ACC112 (cell line): ENCODE data around the gene AGMO.

Source experiments
- H2AFZ ChIP-seq: fragments of 200-600 bp; sonication (generic); one replicate; pipeline ENCODE4 v1.6.0; 2017; ENCODE audit warnings: antibody characterized with exemption, low read length; ENCODE audit not compliant: unreplicated experiment
- H3K27ac ChIP-seq: fragments of 200-600 bp; sonication (generic); 2 replicates; pipeline ENCODE4 v1.5.1; 2014; ENCODE audit warnings: low read depth, mild to moderate bottlenecking, antibody characterized with exemption, low read length, moderate library complexity
- H3K27me3 ChIP-seq: fragments of 200-600 bp; sonication (generic); 2 replicates; pipeline ENCODE4 v1.6.1; 2014; ENCODE audit warnings: mild to moderate bottlenecking, antibody characterized with exemption, low read length, moderate library complexity, mixed read lengths; ENCODE audit not compliant: insufficient read depth
- H3K36me3 ChIP-seq: fragments of 200-600 bp; sonication (generic); 2 replicates; pipeline ENCODE4 v1.6.1; 2016; ENCODE audit warnings: mild to moderate bottlenecking, antibody characterized with exemption, low read length, moderate library complexity, mixed read lengths; ENCODE audit not compliant: insufficient read depth
- H3K4me1 ChIP-seq: fragments of 200-600 bp; sonication (generic); one replicate; pipeline ENCODE4 v1.6.1; 2016; ENCODE audit warnings: low read length, mixed read lengths; ENCODE audit not compliant: insufficient read depth, unreplicated experiment, control insufficient read depth
- H3K4me3 ChIP-seq: fragments of 200-600 bp; sonication (generic); 2 replicates; pipeline ENCODE4 v1.5.1; 2014; ENCODE audit warnings: mild to moderate bottlenecking, low read depth, low read length
- H3K79me2 ChIP-seq: fragments of 200-600 bp; sonication (generic); one replicate; pipeline ENCODE4 v1.6.0; 2016; ENCODE audit warnings: low read length; ENCODE audit not compliant: control insufficient read depth, unreplicated experiment, insufficient read depth

Gene AGMO

GRCh38 chr7:15368653-15369052 lies 193.2 kb downstream of the AGMO start:
- no peaks in the 10 kb centered on the region for H3K36me3 ChIP-seq
- H2AFZ ChIP-seq: no peak overlapping the region
- no peak overlapping the region for H3K4me3 ChIP-seq
- no peaks in the 10 kb centered on the region for H3K79me2 ChIP-seq
- H3K4me1 ChIP-seq: no peaks in the 10 kb centered on the region
- no peaks in the 10 kb centered on the region for H3K27me3 ChIP-seq
- no peak overlapping the region for H3K27ac ChIP-seq

DNA sequence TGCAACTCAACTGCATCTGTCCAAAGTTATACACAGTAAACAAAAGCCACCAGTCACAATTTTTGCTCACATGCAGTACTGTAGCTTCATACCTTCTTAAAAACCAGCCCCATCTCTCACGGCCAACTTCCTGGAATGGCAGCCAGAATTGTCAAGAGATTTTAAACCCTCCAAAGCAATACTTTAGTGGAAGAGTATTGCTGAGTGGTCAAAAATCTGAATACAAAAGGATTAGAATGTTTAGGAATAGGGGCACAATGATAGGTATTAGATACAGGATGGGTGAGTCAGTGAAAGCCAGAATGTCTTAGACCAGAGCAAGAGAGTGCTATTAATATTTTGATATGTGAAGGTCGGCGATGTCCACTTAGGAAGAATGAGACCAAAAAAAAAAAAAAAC lies 193.9 kb downstream of the AGMO start:
- H3K36me3 ChIP-seq: no peaks in the 10 kb centered on the region
- no peaks in the 10 kb centered on the region for H3K79me2 ChIP-seq
- H3K4me3 ChIP-seq: no peak overlapping the region
- no peak overlapping the region for H3K27ac ChIP-seq
- no peaks in the 10 kb centered on the region for H3K4me1 ChIP-seq
- H3K27me3 ChIP-seq: no peaks in the 10 kb centered on the region
- H2AFZ ChIP-seq: no peak overlapping the region

GRCh38 chr7:15358112-15358511 lies 203.7 kb downstream of the AGMO start:
- H3K4me1 ChIP-seq: peaks cover 6% of the 10 kb centered on the region
- H3K27ac ChIP-seq: no peak overlapping the region
- H3K79me2 ChIP-seq: no peaks in the 10 kb centered on the region
- H3K36me3 ChIP-seq: no peaks in the 10 kb centered on the region
- no peaks in the 10 kb centered on the region for H3K27me3 ChIP-seq
- H2AFZ ChIP-seq: no peak overlapping the region
- no peak overlapping the region for H3K4me3 ChIP-seq

DNA sequence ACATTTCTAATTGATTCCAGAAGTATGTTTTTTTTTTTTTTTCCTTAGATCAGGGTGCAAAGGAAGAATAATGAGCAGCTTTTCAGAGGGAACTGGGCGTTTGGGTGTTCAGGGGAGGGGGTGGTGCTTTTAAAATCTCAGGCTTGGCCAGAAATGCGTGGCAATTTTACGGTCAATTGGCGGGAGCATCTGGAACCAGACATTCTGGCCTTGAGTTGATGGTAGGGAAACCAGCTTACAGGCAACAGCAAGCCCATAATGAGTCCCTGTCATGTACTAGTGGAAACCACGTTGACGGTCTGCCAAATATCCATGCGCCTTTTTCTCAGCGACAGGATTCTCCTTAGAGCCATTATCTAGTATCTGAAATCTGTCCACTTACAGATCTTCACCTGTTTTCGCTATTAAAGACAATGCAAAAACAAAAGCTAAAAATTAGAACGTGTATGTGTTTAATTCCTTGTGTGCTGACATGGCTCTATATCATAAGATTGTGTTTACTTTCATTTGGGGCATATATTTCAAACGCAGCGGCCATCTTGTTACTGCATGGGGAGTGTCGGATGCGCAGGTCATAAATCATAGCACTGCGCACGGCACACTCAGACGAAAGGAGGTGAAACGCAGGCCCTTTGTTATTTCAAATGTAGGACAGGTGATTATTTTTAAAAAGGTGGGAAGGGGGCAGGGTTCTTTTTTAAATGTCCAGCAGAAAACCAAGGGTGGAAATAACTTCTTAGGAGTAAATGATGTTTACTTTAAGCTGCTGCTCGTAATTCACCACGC lies 209.2 kb downstream of the AGMO start:
- H3K36me3 ChIP-seq: no peaks in the 10 kb centered on the region
- H3K27ac ChIP-seq: no peak overlapping the region
- H3K27me3 ChIP-seq: no peaks in the 10 kb centered on the region
- H3K4me3 ChIP-seq: no peak overlapping the region
- H3K4me1 ChIP-seq: peaks cover 6% of the 10 kb centered on the region
- no peak overlapping the region for H2AFZ ChIP-seq
- no peaks in the 10 kb centered on the region for H3K79me2 ChIP-seq

GRCh38 chr7:15345216-15345615 lies 216.6 kb downstream of the AGMO start:
- H3K36me3 ChIP-seq: no peaks in the 10 kb centered on the region
- H2AFZ ChIP-seq: no peak overlapping the region
- H3K27me3 ChIP-seq: no peaks in the 10 kb centered on the region
- H3K4me1 ChIP-seq: no peaks in the 10 kb centered on the region
- H3K4me3 ChIP-seq: no peak overlapping the region
- no peaks in the 10 kb centered on the region for H3K79me2 ChIP-seq
- H3K27ac ChIP-seq: no peak overlapping the region

GRCh38 chr7:15341817-15342216 lies 220.0 kb downstream of the AGMO start:
- no peaks in the 10 kb centered on the region for H3K36me3 ChIP-seq
- no peaks in the 10 kb centered on the region for H3K27me3 ChIP-seq
- H3K27ac ChIP-seq: no peak overlapping the region
- H3K79me2 ChIP-seq: no peaks in the 10 kb centered on the region
- H3K4me3 ChIP-seq: no peak overlapping the region
- no peaks in the 10 kb centered on the region for H3K4me1 ChIP-seq
- H2AFZ ChIP-seq: no peak overlapping the region

DNA sequence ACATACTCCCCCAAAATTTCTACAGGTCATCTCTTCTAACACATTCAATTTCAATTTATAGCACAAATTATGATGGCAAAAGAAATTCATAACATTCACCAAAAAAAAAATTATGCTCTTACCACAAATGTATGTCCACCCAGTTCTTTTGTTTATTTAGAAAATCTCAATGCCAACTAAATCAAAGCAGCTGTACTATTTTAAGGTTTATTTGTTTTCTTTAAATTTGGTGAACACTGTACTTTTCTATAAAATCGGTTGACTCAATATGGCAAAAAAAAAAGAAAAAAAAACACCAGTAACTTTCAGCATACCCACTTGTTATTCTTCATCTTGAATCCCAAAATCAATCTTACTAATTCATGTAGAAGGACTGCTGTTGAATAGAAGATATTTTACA lies 225.7 kb downstream of the AGMO start:
- Histone ChIP-seq H3K79me2 (no peaks in the 10 kb centered on the region), H3K27me3 (no peaks in the 10 kb centered on the region), H2AFZ (no peak overlapping the region), H3K4me3 (no peak overlapping the region), H3K4me1 (no peaks in the 10 kb centered on the region), H3K36me3 (no peaks in the 10 kb centered on the region), H3K27ac (no peak overlapping the region)

DNA sequence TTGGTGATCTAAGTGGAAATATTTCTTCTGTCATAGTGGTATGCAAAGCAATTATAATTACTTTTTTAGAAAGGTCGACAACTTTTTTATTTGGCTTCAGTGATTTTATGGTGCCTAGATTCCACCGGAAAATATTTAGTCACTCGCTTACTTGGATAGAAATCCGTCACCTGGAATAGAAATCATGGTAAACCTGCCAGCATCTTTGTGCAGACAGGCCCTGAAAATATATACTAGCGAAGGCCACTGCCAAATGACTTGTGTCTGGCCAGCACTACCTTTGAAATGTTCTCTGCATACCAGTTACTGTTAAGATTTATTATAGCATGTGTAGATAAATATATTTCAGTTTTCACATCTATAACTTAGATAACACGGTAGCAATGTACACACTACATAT lies 226.4 kb downstream of the AGMO start:
- no peaks in the 10 kb centered on the region for H3K36me3 ChIP-seq
- no peaks in the 10 kb centered on the region for H3K79me2 ChIP-seq
- no peak overlapping the region for H3K4me3 ChIP-seq
- no peaks in the 10 kb centered on the region for H3K27me3 ChIP-seq
- no peak overlapping the region for H2AFZ ChIP-seq
- H3K4me1 ChIP-seq: no peaks in the 10 kb centered on the region
- no peak overlapping the region for H3K27ac ChIP-seq

GRCh38 chr7:15334536-15335263 lies 227.1 kb downstream of the AGMO start:
- no peak overlapping the region for H3K27ac ChIP-seq
- H3K79me2 ChIP-seq: no peaks in the 10 kb centered on the region
- no peaks in the 10 kb centered on the region for H3K4me1 ChIP-seq
- H2AFZ ChIP-seq: no peak overlapping the region
- no peaks in the 10 kb centered on the region for H3K36me3 ChIP-seq
- no peak overlapping the region for H3K4me3 ChIP-seq
- H3K27me3 ChIP-seq: no peaks in the 10 kb centered on the region

DNA sequence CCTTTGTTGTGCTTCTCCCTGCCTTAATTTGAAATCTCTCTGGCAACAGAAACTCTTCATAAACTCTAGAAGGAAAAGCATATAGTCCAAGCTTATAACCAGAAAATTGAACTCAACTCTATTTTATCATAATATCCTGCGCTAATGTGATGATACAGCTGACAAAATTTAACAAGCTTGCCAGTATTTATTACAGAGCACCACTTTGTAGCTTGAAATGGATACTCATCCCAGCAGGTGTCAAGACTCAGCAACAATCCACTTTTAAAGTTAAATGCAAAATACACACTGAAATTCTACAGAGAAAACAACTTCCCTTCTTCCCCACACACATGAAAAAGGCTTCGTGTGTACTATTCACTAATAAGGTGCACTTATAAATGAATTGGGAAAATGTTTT lies 228.9 kb downstream of the AGMO start:
- H3K36me3 ChIP-seq: no peaks in the 10 kb centered on the region
- no peaks in the 10 kb centered on the region for H3K79me2 ChIP-seq
- H3K4me1 ChIP-seq: no peaks in the 10 kb centered on the region
- H3K27me3 ChIP-seq: no peaks in the 10 kb centered on the region
- H2AFZ ChIP-seq: no peak overlapping the region
- no peak overlapping the region for H3K27ac ChIP-seq
- no peak overlapping the region for H3K4me3 ChIP-seq

- peaks cover 3% of the 10 kb centered on the region for H3K4me1 ChIP-seq
- H3K79me2 ChIP-seq: no peaks in the 10 kb centered on the region
- H3K27ac ChIP-seq: no peak overlapping the region
- no peak overlapping the region for H3K4me3 ChIP-seq
- no peaks in the 10 kb centered on the region for H3K36me3 ChIP-seq
- H3K27me3 ChIP-seq: no peaks in the 10 kb centered on the region
- no peak overlapping the region for H2AFZ ChIP-seq
Measured at GRCh38 chr7:15330943-15331342, 230.9 kb downstream of the AGMO start.
